H1 (cell line): ENCODE results near the gene FRMPD4. TPM values are rescaled to one million over a fixed set of nuclear protein-coding genes. Genes with fewer than 3 reads are reported as not detected.

Experiments used
- CHD7 ChIP-seq: fragments of 300-600 bp; sonication (generic); IDR thresholded peaks from 2 replicates; pipeline ENCODE4 v1.7.1; 2012; ENCODE audit warnings: low read length, moderate library complexity, mild to moderate bottlenecking, inconsistent platforms; ENCODE audit not compliant: insufficient replicate concordance
- SAP30 ChIP-seq: fragments of 300-600 bp; sonication (generic); IDR thresholded peaks from 2 replicates; pipeline ENCODE4 v1.7.1; 2012; ENCODE audit warnings: low read length, moderate library complexity, mild to moderate bottlenecking, inconsistent platforms; ENCODE audit not compliant: insufficient read depth, insufficient replicate concordance
- YY1 ChIP-seq: IDR thresholded peaks from 2 replicates; pipeline ENCODE4 v1.6.1; 2011; ENCODE audit warnings: low read depth, mild to moderate bottlenecking, low read length
- polyA plus RNA-seq, 7 experiments: library from polyadenylated mRNA; depleted of rRNA in 3 of 7; stranded (reverse) in 5 of 7; unstranded in 2 of 7; fragments of >200 nt in 5 of 7; fragments of 200-250 nt in 2 of 7; gene quantifications; 1 replicate in 5 of 7; 2 replicates in 1 of 7; 4 replicates in 1 of 7; pipeline versions ENCODE4 v1.2.1 to v1.2.3, GENCODE V29; 2011 to 2013; ENCODE audit warnings: missing spikeins in 2 of 7, mixed read lengths in 2 of 7
- total RNA-seq: library from RNA; stranded (reverse); fragmentation: NEBNext Ultra II Directional; extraction: Animal tissue kit (Norgen Biotek cat#: 25700); gene quantifications from 2 replicates; pipeline ENCODE4 v1.2.1, GENCODE V29; 2021

The FRMPD4 gene
- total and polyA plus RNA-seq, 2 of the 8 experiments (the other 6 are each of a cell fraction or from before 2014, with no cell fraction given): 0.02 to 0.37 TPM

- no peak for TF ChIP-seq CHD7
- no peak for TF ChIP-seq SAP30
- no peak for TF ChIP-seq YY1
- TF ChIP-seq, all 59 proteins: peak for 0
Measured at GRCh38 chrX:12153317-12153716, 15.0 kb downstream of the FRMPD4 start (continued).
